Measurements from ENCODE around the gene CGGBP1. TPM values are rescaled to one million over a fixed set of nuclear protein-coding genes. Genes with fewer than 3 reads are reported as not detected.
A peak's percentile ranks its signal among the peaks of the same experiment; 100 is the strongest.

CGGBP1 gene
- total RNA-seq, 1 donor: 104 TPM

DNA sequence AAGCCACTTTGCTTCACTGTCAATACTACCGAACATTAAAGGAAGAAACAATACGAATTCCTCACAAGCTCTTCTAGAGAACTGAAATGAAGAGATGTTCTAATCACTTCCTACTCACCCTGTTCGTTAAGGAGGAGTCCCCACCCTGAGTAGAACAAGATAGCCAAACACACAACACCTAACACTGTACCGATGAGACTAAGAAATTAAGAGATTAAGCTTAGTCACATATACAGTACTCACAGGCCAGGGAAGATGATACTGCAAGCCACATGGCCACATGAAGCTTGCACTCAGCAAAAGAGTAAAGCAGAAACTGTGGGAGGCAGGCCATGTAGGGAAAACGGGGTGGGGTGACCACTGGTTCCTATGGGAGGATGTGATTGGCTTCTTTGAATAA, 48.0 kb downstream of the CGGBP1 start:
- H3K4me3 ChIP-seq (ENCODE audit: low read depth, low read length): no peak overlapping the region
- TF ChIP-seq, protein P1, sequence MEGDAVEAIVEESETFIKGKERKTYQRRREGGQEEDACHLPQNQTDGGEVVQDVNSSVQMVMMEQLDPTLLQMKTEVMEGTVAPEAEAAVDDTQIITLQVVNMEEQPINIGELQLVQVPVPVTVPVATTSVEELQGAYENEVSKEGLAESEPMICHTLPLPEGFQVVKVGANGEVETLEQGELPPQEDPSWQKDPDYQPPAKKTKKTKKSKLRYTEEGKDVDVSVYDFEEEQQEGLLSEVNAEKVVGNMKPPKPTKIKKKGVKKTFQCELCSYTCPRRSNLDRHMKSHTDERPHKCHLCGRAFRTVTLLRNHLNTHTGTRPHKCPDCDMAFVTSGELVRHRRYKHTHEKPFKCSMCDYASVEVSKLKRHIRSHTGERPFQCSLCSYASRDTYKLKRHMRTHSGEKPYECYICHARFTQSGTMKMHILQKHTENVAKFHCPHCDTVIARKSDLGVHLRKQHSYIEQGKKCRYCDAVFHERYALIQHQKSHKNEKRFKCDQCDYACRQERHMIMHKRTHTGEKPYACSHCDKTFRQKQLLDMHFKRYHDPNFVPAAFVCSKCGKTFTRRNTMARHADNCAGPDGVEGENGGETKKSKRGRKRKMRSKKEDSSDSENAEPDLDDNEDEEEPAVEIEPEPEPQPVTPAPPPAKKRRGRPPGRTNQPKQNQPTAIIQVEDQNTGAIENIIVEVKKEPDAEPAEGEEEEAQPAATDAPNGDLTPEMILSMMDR (IDR thresholded peaks at IDR 0.05; ENCODE audit: insufficient read depth, low read length): no peak
- no peak for DNase-seq (ENCODE audit: low read depth)

DNA sequence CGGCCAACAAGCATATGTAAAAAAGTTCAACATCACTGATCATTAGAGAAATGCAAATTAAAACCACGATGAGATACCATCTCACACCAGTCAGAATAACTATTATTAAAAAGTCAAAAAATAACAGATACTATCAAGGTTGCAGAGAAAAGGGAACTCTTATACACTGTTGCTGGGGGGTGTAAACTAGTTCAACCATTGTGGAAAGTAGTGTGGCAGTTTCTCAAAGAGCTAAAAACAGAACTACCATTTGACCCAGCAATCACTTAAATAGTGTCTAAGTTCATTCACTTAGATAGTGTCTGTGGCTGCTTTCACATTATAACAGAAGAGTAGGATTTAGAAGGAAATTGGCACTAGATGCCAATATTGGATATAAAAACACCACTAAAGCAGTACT, 49.7 kb downstream of the CGGBP1 start:
- H3K4me3 ChIP-seq (ENCODE audit: low read depth, low read length): no peak overlapping the region
- TF ChIP-seq, protein P1 (IDR thresholded peaks at IDR 0.05; ENCODE audit: insufficient read depth, low read length): no peak
- no peak for DNase-seq (ENCODE audit: low read depth)

DNA sequence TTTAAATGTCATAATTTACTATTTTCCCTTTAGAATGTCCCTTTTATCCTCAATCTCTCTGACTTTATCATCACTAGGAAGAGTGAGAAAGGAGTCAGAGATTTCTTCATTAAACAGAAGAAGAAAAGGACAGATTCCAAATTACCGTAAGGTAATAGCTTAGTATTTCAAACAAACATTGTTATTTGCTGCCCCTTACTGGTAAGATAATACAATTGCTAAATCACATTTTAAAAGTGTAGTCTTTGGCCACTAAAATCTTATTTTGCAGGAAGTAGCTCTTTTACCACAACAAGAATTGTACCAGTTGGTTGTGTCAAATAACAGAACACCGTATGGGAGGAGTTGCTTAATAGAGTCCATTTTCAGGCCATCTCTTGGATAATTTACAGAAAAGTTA, 53.7 kb downstream of the CGGBP1 start:
- no peak overlapping the region for H3K4me3 ChIP-seq (ENCODE audit: low read depth, low read length)
- DNase-seq (ENCODE audit: low read depth): peak; percentile 73
- TF ChIP-seq, protein P1 (IDR thresholded peaks at IDR 0.05; ENCODE audit: insufficient read depth, low read length): peak; percentile 42

DNA sequence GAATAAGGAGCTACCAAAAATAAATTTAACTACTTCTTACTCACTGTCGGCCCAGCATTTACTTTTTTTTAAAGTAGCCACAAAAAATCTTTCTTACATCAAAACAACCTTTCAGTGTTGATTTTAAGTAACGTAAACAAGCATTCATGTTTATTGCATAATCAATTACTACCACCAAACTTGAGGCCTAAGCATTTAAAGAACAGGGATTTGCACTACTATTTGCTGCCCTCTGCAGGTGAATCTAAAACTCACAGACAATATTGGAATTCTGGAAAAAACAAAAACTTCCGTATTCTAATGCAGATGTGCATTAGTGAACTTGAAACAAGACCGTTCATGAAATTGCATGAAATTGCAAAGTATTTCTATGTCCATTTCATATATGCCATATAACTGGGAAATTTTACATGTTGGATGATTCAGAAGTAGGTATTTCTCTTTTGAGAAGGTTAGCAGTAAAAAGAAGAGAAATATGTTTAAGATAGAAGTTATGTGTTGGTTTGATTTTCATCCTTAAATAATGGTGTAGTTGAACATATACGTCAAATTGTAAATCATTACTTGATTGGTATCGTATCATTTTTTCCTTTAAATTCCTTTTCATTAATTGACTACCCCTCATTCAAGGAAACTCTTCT, 55.6 kb downstream of the CGGBP1 start:
- TF ChIP-seq, protein P1 (IDR thresholded peaks at IDR 0.05; ENCODE audit: insufficient read depth, low read length): peak; percentile 68
- no peak overlapping the region for H3K4me3 ChIP-seq (ENCODE audit: low read depth, low read length)
- peak; percentile 81 for DNase-seq (ENCODE audit: low read depth)

DNA sequence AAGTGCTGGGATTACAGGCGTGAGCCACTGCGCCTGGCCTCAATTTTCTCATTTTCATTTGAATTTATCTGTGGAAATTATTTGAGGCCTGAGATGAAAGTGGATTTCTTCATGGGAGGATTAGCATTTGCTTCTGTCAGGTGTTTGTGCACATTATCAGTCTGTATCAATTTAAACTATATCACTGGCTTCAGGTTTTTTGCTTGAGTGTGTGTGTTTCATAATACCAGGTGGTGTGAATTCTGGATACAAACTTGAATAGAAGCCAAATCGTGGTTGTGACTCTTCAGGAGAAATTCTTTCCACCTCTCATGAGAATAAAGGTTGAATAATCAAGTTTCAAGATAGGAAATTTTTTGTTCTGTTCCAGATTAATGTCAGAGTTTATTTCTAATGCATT, 56.4 kb downstream of the CGGBP1 start:
- peak; percentile 31 for DNase-seq (ENCODE audit: low read depth)
- TF ChIP-seq, protein P1 (IDR thresholded peaks at IDR 0.05; ENCODE audit: insufficient read depth, low read length): no peak
- H3K4me3 ChIP-seq (ENCODE audit: low read depth, low read length): no peak overlapping the region

Other genes with a start within 250 kb of the CGGBP1 start
- gene ZNF654, start 250 bp upstream of the CGGBP1 start, total RNA-seq (ENCODE audit: low replicate concordance): 19.1 and 20.6 TPM in 2 replicates
- 17.3 and 42.4 TPM in 2 replicates for gene C3orf38, start 91.0 kb upstream of the CGGBP1 start, total RNA-seq (ENCODE audit: low replicate concordance)

Data from fibroblast of the aortic adventitia (primary cell).